C4-2B (cell line): ENCODE measurements around the gene KRTAP10-12.

ENCODE experiments used
- ZFX ChIP-seq: fragments of 450-650 bp; IDR thresholded peaks from 2 replicates; pipeline ENCODE4 v1.6.1; 2017
- TF ChIP-seq, protein P1 (sequence below): fragments of 450-650 bp; conservative IDR thresholded peaks from 2 replicates; pipeline ENCODE4 v1.5.1; 2017; ENCODE audit warnings: mild to moderate bottlenecking

- TF ChIP-seq, protein P1, sequence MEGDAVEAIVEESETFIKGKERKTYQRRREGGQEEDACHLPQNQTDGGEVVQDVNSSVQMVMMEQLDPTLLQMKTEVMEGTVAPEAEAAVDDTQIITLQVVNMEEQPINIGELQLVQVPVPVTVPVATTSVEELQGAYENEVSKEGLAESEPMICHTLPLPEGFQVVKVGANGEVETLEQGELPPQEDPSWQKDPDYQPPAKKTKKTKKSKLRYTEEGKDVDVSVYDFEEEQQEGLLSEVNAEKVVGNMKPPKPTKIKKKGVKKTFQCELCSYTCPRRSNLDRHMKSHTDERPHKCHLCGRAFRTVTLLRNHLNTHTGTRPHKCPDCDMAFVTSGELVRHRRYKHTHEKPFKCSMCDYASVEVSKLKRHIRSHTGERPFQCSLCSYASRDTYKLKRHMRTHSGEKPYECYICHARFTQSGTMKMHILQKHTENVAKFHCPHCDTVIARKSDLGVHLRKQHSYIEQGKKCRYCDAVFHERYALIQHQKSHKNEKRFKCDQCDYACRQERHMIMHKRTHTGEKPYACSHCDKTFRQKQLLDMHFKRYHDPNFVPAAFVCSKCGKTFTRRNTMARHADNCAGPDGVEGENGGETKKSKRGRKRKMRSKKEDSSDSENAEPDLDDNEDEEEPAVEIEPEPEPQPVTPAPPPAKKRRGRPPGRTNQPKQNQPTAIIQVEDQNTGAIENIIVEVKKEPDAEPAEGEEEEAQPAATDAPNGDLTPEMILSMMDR = no peak
- no peak for TF ChIP-seq ZFX
Observed at GRCh38 chr21:44667612-44668011, 29.4 kb upstream of the KRTAP10-12 start.
